K562 (cell line): ENCODE measurements around the gene EFNA1. TPM values are rescaled to one million over a fixed set of nuclear protein-coding genes. Genes with fewer than 3 reads are reported as not detected.
A peak's percentile ranks its signal among the peaks of the same experiment; 100 is the strongest.

Source experiments
- CSDE1 ChIP-seq, 2 experiments: fragments of 450-650 bp; IDR thresholded peaks; 2 replicates each; pipeline ENCODE4 v1.6.1; 2016; ENCODE audit warnings: mild to moderate bottlenecking in 1 of 2
- DACH1 ChIP-seq: fragments of 450-650 bp; IDR thresholded peaks from 2 replicates; pipeline ENCODE4 v1.6.1; 2018; ENCODE audit not compliant: partially characterized antibody
- SMARCE1 ChIP-seq: fragments of 450-650 bp; IDR thresholded peaks from 2 replicates; pipeline ENCODE4 v1.7.1; 2016; ENCODE audit warnings: mild to moderate bottlenecking
- polyA plus RNA-seq, 8 experiments: library from polyadenylated mRNA; depleted of rRNA in 4 of 8; stranded (reverse) in 5 of 8; unstranded in 3 of 8; fragments of >200 nt; fragmentation: Nextera tagmentation in 2 of 8; fragmentation: Illumina TruSeq in 1 of 8; extraction: Ambion mirVana in 2 of 8; extraction: Trizol in 1 of 8; gene quantifications; 2 replicates each; pipeline versions ENCODE4 v1.2.1 to v1.2.3, GENCODE V29; 2011 to 2014; ENCODE audit warnings: inconsistent platforms in 1 of 8, missing spikeins in 1 of 8
- total RNA-seq, 7 experiments: library from RNA; depleted of rRNA in 6 of 7; stranded (reverse); fragments of >200 nt in 6 of 7; fragmentation: Illumina TruSeq in 2 of 7; extraction: Trizol in 2 of 7; gene quantifications; 2 replicates each; pipeline versions ENCODE4 v1.2.1 to v1.2.3, GENCODE V29; 2011 to 2021; ENCODE audit warnings: low replicate concordance in 1 of 7
- TF ChIP-seq, protein P1 (sequence below): fragments of 250-450 bp; sonication (Bioruptor Pico); IDR thresholded peaks from 2 replicates; pipeline ENCODE4 v1.5.0; 2021
- TF ChIP-seq, protein P2 (sequence below): fragments of 250-450 bp; sonication (Bioruptor Pico); IDR thresholded peaks from 2 replicates; pipeline ENCODE4 v1.4.0; 2020; ENCODE audit warnings: mild to moderate bottlenecking
- TF ChIP-seq, protein P3 (sequence below): fragments of 450-650 bp; IDR thresholded peaks from 2 replicates; pipeline ENCODE4 v1.6.1; 2018; ENCODE audit not compliant: partially characterized antibody
- TF ChIP-seq, protein P4 (sequence below): fragments of 450-650 bp; IDR thresholded peaks from 2 replicates; pipeline ENCODE4 v1.6.1; 2016; ENCODE audit warnings: mild to moderate bottlenecking, moderate library complexity

EFNA1 gene
- total and polyA plus RNA-seq, 9 of the 15 experiments (the other 6 are each of a cell fraction or from before 2014, with no cell fraction given): 2.1 to 9.3 (median 3.0) TPM

DNA sequence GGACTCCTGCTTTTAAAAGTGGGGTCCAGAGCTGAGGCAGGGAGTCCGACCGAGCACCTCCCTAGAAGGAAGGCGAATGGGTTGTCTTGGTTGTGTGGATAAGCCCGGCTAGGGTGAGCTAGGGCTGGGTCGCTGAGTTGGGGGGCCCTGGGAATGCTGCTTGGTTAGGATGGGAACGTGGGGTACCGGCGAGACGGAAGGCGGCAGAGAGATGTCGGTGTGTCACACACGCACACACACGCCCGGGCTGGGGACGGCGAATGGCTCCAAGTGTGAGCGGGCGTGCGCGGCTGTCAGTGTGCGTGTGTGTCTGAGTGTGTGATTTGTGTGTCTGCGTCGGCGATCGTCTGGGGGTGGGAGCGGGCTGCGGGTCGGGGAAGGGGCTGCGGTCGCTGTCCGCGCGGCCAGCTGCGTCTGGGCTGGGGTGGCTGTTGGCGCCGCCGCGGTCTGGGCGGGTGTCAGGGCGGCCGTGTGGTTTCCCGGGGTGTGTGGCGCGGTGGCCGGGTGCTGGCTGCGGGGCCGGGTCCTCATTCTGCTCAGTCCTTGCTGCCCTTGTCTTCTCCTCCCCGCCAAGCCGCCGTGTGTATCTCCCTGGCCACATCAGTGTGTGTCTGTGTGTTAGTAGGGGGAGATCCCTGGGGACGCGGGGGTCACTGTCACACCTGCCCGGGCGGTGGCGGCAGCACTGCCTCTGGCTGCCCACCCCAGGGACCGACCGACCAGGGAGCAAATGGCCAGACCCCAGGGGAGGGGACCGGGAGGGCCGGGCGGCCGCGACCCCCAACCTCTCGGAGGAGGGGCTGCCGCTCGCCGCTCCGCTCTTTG is 48.0 kb upstream of the EFNA1 start (continued):
- TF ChIP-seq, protein P1, sequence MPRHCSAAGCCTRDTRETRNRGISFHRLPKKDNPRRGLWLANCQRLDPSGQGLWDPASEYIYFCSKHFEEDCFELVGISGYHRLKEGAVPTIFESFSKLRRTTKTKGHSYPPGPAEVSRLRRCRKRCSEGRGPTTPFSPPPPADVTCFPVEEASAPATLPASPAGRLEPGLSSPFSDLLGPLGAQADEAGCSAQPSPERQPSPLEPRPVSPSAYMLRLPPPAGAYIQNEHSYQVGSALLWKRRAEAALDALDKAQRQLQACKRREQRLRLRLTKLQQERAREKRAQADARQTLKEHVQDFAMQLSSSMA: no peak
- TF ChIP-seq, protein P2, sequence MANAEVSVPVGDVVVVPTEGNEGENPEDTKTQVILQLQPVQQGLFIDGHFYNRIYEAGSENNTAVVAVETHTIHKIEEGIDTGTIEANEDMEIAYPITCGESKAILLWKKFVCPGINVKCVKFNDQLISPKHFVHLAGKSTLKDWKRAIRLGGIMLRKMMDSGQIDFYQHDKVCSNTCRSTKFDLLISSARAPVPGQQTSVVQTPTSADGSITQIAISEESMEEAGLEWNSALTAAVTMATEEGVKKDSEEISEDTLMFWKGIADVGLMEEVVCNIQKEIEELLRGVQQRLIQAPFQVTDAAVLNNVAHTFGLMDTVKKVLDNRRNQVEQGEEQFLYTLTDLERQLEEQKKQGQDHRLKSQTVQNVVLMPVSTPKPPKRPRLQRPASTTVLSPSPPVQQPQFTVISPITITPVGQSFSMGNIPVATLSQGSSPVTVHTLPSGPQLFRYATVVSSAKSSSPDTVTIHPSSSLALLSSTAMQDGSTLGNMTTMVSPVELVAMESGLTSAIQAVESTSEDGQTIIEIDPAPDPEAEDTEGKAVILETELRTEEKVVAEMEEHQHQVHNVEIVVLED (CRISPR knock-in tag): no peak
- TF ChIP-seq SMARCE1 (0 out of 2 replicates have a peak, but pooled peaks have one; percentile 23), CSDE1 (IDR thresholded peaks at IDR 0.05) (no peak), DACH1 (no peak)
- TF ChIP-seq, protein P3, sequence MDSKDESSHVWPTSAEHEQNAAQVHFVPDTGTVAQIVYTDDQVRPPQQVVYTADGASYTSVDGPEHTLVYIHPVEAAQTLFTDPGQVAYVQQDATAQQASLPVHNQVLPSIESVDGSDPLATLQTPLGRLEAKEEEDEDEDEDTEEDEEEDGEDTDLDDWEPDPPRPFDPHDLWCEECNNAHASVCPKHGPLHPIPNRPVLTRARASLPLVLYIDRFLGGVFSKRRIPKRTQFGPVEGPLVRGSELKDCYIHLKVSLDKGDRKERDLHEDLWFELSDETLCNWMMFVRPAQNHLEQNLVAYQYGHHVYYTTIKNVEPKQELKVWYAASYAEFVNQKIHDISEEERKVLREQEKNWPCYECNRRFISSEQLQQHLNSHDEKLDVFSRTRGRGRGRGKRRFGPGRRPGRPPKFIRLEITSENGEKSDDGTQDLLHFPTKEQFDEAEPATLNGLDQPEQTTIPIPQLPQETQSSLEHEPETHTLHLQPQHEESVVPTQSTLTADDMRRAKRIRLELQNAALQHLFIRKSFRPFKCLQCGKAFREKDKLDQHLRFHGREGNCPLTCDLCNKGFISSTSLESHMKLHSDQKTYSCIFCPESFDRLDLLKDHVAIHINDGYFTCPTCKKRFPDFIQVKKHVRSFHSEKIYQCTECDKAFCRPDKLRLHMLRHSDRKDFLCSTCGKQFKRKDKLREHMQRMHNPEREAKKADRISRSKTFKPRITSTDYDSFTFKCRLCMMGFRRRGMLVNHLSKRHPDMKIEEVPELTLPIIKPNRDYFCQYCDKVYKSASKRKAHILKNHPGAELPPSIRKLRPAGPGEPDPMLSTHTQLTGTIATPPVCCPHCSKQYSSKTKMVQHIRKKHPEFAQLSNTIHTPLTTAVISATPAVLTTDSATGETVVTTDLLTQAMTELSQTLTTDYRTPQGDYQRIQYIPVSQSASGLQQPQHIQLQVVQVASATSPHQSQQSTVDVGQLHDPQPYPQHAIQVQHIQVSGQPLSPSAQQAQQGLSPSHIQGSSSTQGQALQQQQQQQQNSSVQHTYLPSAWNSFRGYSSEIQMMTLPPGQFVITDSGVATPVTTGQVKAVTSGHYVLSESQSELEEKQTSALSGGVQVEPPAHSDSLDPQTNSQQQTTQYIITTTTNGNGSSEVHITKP: no peak
- TF ChIP-seq, protein P4, sequence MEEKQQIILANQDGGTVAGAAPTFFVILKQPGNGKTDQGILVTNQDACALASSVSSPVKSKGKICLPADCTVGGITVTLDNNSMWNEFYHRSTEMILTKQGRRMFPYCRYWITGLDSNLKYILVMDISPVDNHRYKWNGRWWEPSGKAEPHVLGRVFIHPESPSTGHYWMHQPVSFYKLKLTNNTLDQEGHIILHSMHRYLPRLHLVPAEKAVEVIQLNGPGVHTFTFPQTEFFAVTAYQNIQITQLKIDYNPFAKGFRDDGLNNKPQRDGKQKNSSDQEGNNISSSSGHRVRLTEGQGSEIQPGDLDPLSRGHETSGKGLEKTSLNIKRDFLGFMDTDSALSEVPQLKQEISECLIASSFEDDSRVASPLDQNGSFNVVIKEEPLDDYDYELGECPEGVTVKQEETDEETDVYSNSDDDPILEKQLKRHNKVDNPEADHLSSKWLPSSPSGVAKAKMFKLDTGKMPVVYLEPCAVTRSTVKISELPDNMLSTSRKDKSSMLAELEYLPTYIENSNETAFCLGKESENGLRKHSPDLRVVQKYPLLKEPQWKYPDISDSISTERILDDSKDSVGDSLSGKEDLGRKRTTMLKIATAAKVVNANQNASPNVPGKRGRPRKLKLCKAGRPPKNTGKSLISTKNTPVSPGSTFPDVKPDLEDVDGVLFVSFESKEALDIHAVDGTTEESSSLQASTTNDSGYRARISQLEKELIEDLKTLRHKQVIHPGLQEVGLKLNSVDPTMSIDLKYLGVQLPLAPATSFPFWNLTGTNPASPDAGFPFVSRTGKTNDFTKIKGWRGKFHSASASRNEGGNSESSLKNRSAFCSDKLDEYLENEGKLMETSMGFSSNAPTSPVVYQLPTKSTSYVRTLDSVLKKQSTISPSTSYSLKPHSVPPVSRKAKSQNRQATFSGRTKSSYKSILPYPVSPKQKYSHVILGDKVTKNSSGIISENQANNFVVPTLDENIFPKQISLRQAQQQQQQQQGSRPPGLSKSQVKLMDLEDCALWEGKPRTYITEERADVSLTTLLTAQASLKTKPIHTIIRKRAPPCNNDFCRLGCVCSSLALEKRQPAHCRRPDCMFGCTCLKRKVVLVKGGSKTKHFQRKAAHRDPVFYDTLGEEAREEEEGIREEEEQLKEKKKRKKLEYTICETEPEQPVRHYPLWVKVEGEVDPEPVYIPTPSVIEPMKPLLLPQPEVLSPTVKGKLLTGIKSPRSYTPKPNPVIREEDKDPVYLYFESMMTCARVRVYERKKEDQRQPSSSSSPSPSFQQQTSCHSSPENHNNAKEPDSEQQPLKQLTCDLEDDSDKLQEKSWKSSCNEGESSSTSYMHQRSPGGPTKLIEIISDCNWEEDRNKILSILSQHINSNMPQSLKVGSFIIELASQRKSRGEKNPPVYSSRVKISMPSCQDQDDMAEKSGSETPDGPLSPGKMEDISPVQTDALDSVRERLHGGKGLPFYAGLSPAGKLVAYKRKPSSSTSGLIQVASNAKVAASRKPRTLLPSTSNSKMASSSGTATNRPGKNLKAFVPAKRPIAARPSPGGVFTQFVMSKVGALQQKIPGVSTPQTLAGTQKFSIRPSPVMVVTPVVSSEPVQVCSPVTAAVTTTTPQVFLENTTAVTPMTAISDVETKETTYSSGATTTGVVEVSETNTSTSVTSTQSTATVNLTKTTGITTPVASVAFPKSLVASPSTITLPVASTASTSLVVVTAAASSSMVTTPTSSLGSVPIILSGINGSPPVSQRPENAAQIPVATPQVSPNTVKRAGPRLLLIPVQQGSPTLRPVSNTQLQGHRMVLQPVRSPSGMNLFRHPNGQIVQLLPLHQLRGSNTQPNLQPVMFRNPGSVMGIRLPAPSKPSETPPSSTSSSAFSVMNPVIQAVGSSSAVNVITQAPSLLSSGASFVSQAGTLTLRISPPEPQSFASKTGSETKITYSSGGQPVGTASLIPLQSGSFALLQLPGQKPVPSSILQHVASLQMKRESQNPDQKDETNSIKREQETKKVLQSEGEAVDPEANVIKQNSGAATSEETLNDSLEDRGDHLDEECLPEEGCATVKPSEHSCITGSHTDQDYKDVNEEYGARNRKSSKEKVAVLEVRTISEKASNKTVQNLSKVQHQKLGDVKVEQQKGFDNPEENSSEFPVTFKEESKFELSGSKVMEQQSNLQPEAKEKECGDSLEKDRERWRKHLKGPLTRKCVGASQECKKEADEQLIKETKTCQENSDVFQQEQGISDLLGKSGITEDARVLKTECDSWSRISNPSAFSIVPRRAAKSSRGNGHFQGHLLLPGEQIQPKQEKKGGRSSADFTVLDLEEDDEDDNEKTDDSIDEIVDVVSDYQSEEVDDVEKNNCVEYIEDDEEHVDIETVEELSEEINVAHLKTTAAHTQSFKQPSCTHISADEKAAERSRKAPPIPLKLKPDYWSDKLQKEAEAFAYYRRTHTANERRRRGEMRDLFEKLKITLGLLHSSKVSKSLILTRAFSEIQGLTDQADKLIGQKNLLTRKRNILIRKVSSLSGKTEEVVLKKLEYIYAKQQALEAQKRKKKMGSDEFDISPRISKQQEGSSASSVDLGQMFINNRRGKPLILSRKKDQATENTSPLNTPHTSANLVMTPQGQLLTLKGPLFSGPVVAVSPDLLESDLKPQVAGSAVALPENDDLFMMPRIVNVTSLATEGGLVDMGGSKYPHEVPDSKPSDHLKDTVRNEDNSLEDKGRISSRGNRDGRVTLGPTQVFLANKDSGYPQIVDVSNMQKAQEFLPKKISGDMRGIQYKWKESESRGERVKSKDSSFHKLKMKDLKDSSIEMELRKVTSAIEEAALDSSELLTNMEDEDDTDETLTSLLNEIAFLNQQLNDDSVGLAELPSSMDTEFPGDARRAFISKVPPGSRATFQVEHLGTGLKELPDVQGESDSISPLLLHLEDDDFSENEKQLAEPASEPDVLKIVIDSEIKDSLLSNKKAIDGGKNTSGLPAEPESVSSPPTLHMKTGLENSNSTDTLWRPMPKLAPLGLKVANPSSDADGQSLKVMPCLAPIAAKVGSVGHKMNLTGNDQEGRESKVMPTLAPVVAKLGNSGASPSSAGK: no peak
